Endothelial cell of umbilical vein (primary cell): ENCODE measurements around the gene KCNIP1. TPM values are rescaled to one million over a fixed set of nuclear protein-coding genes. Genes with fewer than 3 reads are reported as not detected.

ENCODE experiments used
- BruUV-seq: library from RNA; stranded (reverse); fragments of 400-500 nt; replicated peaks from 2 replicates; lab custom pipeline; 2021; lab: Mats Ljungman, UMichigan
- CTCF ChIA-PET: fragments of 300-600, 350-600 bp; sonication (Branson Sonifier 250); formaldehyde crosslinking; loops from one replicate; lab custom pipeline; 2021; ENCODE audit warnings: antibody characterized with exemption, inconsistent platforms; lab: Charles Lee
- POLR2A ChIA-PET: fragments of 300-600, 350-600 bp; sonication (Branson Sonifier 250); formaldehyde crosslinking; loops from one replicate; lab custom pipeline; 2021; ENCODE audit warnings: antibody characterized with exemption, inconsistent platforms; lab: Charles Lee
- DNase-seq: peaks from one replicate; pipeline ENCODE4 v3.0.0-alpha.2; 2011; ENCODE audit warnings: low read depth, low spot score
- FAIRE-seq: peaks from 2 replicates; lab custom pipeline; 2011; peaks lifted over from hg19 to GRCh38; lab: Jason Lieb, UNC
- H2AFZ ChIP-seq: 2 replicates; pipeline ENCODE4 v1.6.0; 2012; ENCODE audit warnings: low read depth, low read length, control low read depth, inconsistent platforms
- H3K27ac ChIP-seq: 2 replicates; pipeline ENCODE4 v1.5.1; 2011; ENCODE audit warnings: low read depth, mild to moderate bottlenecking, control low read depth, low read length, moderate library complexity; ENCODE audit not compliant: insufficient read depth
- H3K27me3 ChIP-seq, 2 experiments: 2 replicates each; pipeline versions ENCODE4 v1.6.0 to v1.6.1; 2011; ENCODE audit warnings: low read length in 2 of 2, mixed read lengths in 1 of 2; ENCODE audit not compliant: control insufficient read depth in 2 of 2, insufficient read depth in 2 of 2
- H3K36me3 ChIP-seq, 2 experiments: 2 replicates in 1 of 2; 3 replicates in 1 of 2; pipeline ENCODE4 v1.5.1; 2011; ENCODE audit warnings: low read length in 2 of 2, mild to moderate bottlenecking in 1 of 2, moderate library complexity in 1 of 2; ENCODE audit not compliant: control insufficient read depth in 2 of 2, insufficient read depth in 2 of 2; ENCODE audit errors: extremely low read depth in 1 of 2
- H3K4me1 ChIP-seq: 3 replicates; pipeline ENCODE4 v1.5.1; 2011; ENCODE audit warnings: mild to moderate bottlenecking, low read length; ENCODE audit not compliant: control insufficient read depth, insufficient read depth; ENCODE audit errors: extremely low read depth
- H3K4me2 ChIP-seq: 2 replicates; pipeline ENCODE4 v1.6.1; 2011; ENCODE audit warnings: low read length, control low read depth, mixed read lengths; ENCODE audit not compliant: insufficient read depth
- H3K4me3 ChIP-seq, 3 experiments: fragments of 200-600 bp in 1 of 3; sonication (generic), shearing (Covaris generic) in 1 of 3; replicated peaks in 1 of 3; 2 replicates each; pipeline ENCODE4 v1.5.1; 2011 to 2016; ENCODE audit warnings: control low read depth in 3 of 3, low read length in 3 of 3, mild to moderate bottlenecking in 2 of 3, inconsistent platforms in 1 of 3, low read depth in 1 of 3, moderate library complexity in 1 of 3; ENCODE audit not compliant: insufficient read depth in 1 of 3
- H3K79me2 ChIP-seq: 2 replicates; pipeline ENCODE4 v1.6.0; 2012; ENCODE audit warnings: low read length, inconsistent platforms; ENCODE audit not compliant: control insufficient read depth, insufficient read depth
- H3K9ac ChIP-seq: replicated peaks from 2 replicates; pipeline ENCODE3; 2011; ENCODE audit warnings: low read length, control low read depth; ENCODE audit not compliant: insufficient read depth; ENCODE audit errors: extremely low read depth
- H3K9me1 ChIP-seq: replicated peaks from 3 replicates; pipeline ENCODE4 v1.6.0; 2011; ENCODE audit warnings: mild to moderate bottlenecking, low read length; ENCODE audit not compliant: control insufficient read depth, insufficient read depth; ENCODE audit errors: extremely low read depth
- H3K9me3 ChIP-seq: replicated peaks from 2 replicates; pipeline ENCODE4 v1.5.1; 2012; ENCODE audit warnings: low read length, inconsistent platforms; ENCODE audit not compliant: control insufficient read depth, insufficient read depth
- H4K20me1 ChIP-seq: replicated peaks from 2 replicates; pipeline ENCODE3; 2011; ENCODE audit warnings: mild to moderate bottlenecking, low read length; ENCODE audit not compliant: control insufficient read depth, insufficient read depth; ENCODE audit errors: extremely low read depth
- GATA2 ChIP-seq: IDR thresholded peaks from 2 replicates; pipeline ENCODE4 v1.7.0; 2011; ENCODE audit warnings: low read depth, mild to moderate bottlenecking, moderate library complexity, mixed read lengths, low read length; ENCODE audit not compliant: insufficient read length, insufficient read depth
- POLR2AphosphoS5 ChIP-seq: IDR thresholded peaks from 2 replicates; pipeline ENCODE4 v1.6.1; 2012; ENCODE audit warnings: low read depth, mild to moderate bottlenecking, control low read depth, low read length, moderate library complexity; ENCODE audit not compliant: insufficient read depth
- dilution Hi-C: fragments of 300-500 bp; cut with MboI; formaldehyde crosslinking; loops from one replicate; pipeline ENCODE4 v1.15.0; 2019; ENCODE audit warnings: low sequenced_read_pairs; ENCODE audit not compliant: extremely low pct_ligation_motif_present
- intact Hi-C: fragments of 100-400 bp; cut with micrococcal nuclease; formaldehyde crosslinking; loops from one replicate; pipeline ENCODE4 v1.10.0; 2022
- polyA plus RNA-seq, 4 experiments: library from polyadenylated mRNA; depleted of rRNA in 3 of 4; stranded (reverse) in 3 of 4; unstranded in 1 of 4; fragments of >200 nt; gene quantifications; 2 replicates each; pipeline versions ENCODE4 v1.2.1 to v1.2.3, GENCODE V29; 2011 to 2012; ENCODE audit warnings: missing spikeins in 1 of 4
- total RNA-seq: library from RNA; stranded (reverse); gene quantifications from 2 replicates; pipeline ENCODE4 v1.2.3, GENCODE V29; 2021
- TF ChIP-seq, protein P1 (sequence below), 2 donors: IDR thresholded peaks; 1 replicate in 1 of 2; 2 replicates in 1 of 2; pipeline ENCODE4 v1.5.1; 2011; ENCODE audit warnings: low read length in 2 of 2, mild to moderate bottlenecking in 2 of 2, moderate library complexity in 2 of 2, control low read depth in 1 of 2, inconsistent platforms in 1 of 2, low read depth in 1 of 2; ENCODE audit not compliant: insufficient read depth in 1 of 2; ENCODE audit errors: extremely low read depth in 1 of 2
- TF ChIP-seq, protein P2 (sequence below): IDR thresholded peaks from 2 replicates; pipeline ENCODE4 v1.6.1; 2011; ENCODE audit not compliant: insufficient read depth, insufficient read length

The KCNIP1 gene
- total and polyA plus RNA-seq, 2 donors (not counting 3 experiments of a cell fraction or from before 2014, with no cell fraction given) = 0.15 TPM; not detected in 1

DNA sequence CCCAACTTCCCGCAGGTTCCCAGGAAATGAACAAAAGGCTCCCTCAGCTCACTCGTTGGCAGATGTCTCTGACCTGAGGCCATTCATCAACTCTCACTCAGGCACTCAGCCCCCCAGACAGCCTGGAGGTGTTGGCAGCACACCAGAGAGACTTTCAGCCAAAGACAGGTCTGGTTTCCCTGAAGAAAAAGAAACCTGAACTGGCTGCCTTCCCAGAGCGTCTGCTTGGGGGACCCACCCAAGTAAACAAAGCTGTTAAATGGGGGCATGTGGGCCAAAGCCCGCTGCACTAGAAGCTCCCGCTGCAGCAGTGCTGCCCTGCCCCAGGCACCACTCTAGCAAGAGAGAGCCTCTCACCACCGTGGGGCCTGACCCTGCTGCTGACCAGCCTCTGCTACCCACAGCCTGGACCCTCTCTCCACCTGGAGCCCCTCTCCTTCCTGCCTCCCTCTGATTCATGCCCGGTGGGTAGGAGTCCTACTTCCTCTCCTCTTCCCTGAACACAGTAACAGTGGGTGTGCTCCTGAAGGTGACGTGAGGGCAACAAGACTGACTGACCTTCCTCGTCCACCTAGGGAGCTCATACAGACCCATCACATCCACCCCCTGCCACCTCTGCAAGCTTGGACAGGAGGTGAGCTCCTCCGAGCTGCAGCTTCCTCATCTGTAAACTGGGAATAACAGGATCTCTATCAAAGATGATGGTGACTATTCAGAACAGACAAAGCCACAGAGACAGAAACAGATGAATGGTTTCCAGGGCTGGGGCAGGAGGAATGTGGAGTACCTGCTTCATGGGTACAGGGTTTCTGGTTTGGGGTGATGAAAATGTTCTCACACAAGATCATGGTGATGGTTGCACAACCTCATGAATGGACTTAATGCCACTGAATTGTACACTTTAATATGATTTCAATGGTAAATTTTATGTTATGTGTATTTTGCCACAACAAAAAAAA lies 248.7 kb downstream of the KCNIP1 start:
- dilution Hi-C loops = no loop called here
- no TSS peak for BruUV-seq

More for the DNA sequence above, 248.7 kb downstream of the KCNIP1 start:
- Histone ChIP-seq H4K20me1 (no peaks in the 10 kb centered on the region), H3K4me3 (no peak overlapping the region), H3K27me3 (peaks cover 5 to 6% of the 10 kb centered on the region in 2 experiments), H3K9ac (no peak overlapping the region), H3K4me2 (no peak overlapping the region), H2AFZ (no peak overlapping the region), H3K36me3 (no peaks in the 10 kb centered on the region), H3K79me2 (no peaks in the 10 kb centered on the region), H3K27ac (no peak overlapping the region), H3K9me1 (no peaks in the 10 kb centered on the region), H3K9me3 (no peaks in the 10 kb centered on the region), H3K4me1 (peaks cover 11% of the 10 kb centered on the region)
- FAIRE-seq (no peak), DNase-seq (no peak)
- intact Hi-C loops = no loop called here
- ChIA-PET POLR2A (interaction anchor here (0.6 kb wide), 1 partner anchor 601 kb away, joined by 3 read pairs; no protein-coding TSS in a partner anchor), CTCF (interaction anchor here (13.5 kb wide), 1 partner anchor 36 kb away, joined by 452 read pairs; the partner anchor contains the start of gene GABRP)
- TF ChIP-seq, protein P1, sequence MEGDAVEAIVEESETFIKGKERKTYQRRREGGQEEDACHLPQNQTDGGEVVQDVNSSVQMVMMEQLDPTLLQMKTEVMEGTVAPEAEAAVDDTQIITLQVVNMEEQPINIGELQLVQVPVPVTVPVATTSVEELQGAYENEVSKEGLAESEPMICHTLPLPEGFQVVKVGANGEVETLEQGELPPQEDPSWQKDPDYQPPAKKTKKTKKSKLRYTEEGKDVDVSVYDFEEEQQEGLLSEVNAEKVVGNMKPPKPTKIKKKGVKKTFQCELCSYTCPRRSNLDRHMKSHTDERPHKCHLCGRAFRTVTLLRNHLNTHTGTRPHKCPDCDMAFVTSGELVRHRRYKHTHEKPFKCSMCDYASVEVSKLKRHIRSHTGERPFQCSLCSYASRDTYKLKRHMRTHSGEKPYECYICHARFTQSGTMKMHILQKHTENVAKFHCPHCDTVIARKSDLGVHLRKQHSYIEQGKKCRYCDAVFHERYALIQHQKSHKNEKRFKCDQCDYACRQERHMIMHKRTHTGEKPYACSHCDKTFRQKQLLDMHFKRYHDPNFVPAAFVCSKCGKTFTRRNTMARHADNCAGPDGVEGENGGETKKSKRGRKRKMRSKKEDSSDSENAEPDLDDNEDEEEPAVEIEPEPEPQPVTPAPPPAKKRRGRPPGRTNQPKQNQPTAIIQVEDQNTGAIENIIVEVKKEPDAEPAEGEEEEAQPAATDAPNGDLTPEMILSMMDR (IDR thresholded peaks at IDR 0.05; ENCODE audit: extremely low read depth in 1 of 2, insufficient read depth in 1 of 2, low read depth in 1 of 2, low read length in 2 of 2) = no peak
- no peak for TF ChIP-seq GATA2
- TF ChIP-seq, protein P2, sequence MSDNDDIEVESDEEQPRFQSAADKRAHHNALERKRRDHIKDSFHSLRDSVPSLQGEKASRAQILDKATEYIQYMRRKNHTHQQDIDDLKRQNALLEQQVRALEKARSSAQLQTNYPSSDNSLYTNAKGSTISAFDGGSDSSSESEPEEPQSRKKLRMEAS = no peak
- TF ChIP-seq POLR2AphosphoS5 = no peak
